ENCODE data around the gene ZNF132.
"Not testable (repeated sequence)": the region's sequence is repeated elsewhere in the genome, so short reads cannot be mapped to it uniquely, and the experiment has no call there.

GRCh38 chr19:58470837-58471543, 31.0 kb upstream of the ZNF132 start:
- TF ChIP-seq CTCF (conservative IDR thresholded peaks at IDR 0.05 in 1 of 2, IDR thresholded peaks at IDR 0.05 in 1 of 2; ENCODE audit: extremely low read depth in 1 of 2, insufficient read depth in 1 of 2, low read depth in 1 of 2, low read length in 2 of 2); EZH2 (IDR thresholded peaks at IDR 0.05; ENCODE audit: borderline replicate concordance, low read length): not testable (repeated sequence)

Measured in mammary epithelial cell (primary cell).